ENCODE measurements around the gene DISC1. TPM values are rescaled to one million over a fixed set of nuclear protein-coding genes. Genes with fewer than 3 reads are reported as not detected.
A peak's percentile ranks its signal among the peaks of the same experiment; 100 is the strongest.

The DISC1 gene
- total and polyA plus RNA-seq, 2 donors (not counting 3 experiments of a cell fraction or from before 2014, with no cell fraction given), result 3.3 to 14.7 TPM

GRCh38 chr1:232046451-232047306, 420.1 kb downstream of the DISC1 start:
- no peaks in the 10 kb centered on the region for H3K36me3 ChIP-seq (ENCODE audit: control insufficient read depth in 2 of 2, extremely low read depth in 1 of 2, insufficient read depth in 2 of 2, low read length in 2 of 2)
- dilution Hi-C loops (cut with MboI; ENCODE audit: extremely low pct_ligation_motif_present, low sequenced_read_pairs) (no loop called here), intact Hi-C loops (cut with micrococcal nuclease) (no loop called here)
- DNase-seq (ENCODE audit: low read depth, low spot score) (peak; percentile 56), FAIRE-seq (no peak)
- no peaks in the 10 kb centered on the region for H3K9me3 ChIP-seq (replicated peaks; ENCODE audit: control insufficient read depth, insufficient read depth, low read length)
- ChIA-PET POLR2A (interaction anchor here (0.6 kb wide), 1 partner anchor 562 kb away, joined by 3 read pairs; no protein-coding TSS in a partner anchor), CTCF (interaction anchor here (0.6 kb wide), 1 partner anchor 581 kb away, joined by 3 read pairs; no protein-coding TSS in a partner anchor)
- TF ChIP-seq FOS (IDR thresholded peaks at IDR 0.05; ENCODE audit: borderline replicate concordance, insufficient read depth, low read length) (peak; percentile 14), MAX (IDR thresholded peaks at IDR 0.05; ENCODE audit: insufficient read depth, insufficient read length) (no peak), CTCF (IDR thresholded peaks at IDR 0.05; ENCODE audit: extremely low read depth in 1 of 2, insufficient read depth in 1 of 2, low read depth in 1 of 2, low read length in 2 of 2) (no peak), JUN (IDR thresholded peaks at IDR 0.05; ENCODE audit: borderline replicate concordance, insufficient read depth, insufficient read length, low read depth) (no peak)
- no TSS peak for BruUV-seq (replicated peaks)
- no peak overlapping the region for H3K4me3 ChIP-seq (replicated peaks in 1 of 3; ENCODE audit: insufficient read depth in 1 of 3, low read depth in 1 of 3, low read length in 3 of 3)
- no peaks in the 10 kb centered on the region for H3K4me1 ChIP-seq (ENCODE audit: control insufficient read depth, extremely low read depth, insufficient read depth, low read length)
- H3K9me1 ChIP-seq (replicated peaks; ENCODE audit: control insufficient read depth, extremely low read depth, insufficient read depth, low read length), result no peaks in the 10 kb centered on the region
- no peak overlapping the region for H3K4me2 ChIP-seq (ENCODE audit: insufficient read depth, low read length)
- H3K27ac ChIP-seq (ENCODE audit: insufficient read depth, low read depth, low read length), result no peak overlapping the region
- H4K20me1 ChIP-seq (replicated peaks; ENCODE audit: control insufficient read depth, extremely low read depth, insufficient read depth, low read length), result no peaks in the 10 kb centered on the region
- no peak overlapping the region for H2AFZ ChIP-seq (ENCODE audit: low read depth, low read length)
- no peak overlapping the region for H3K9ac ChIP-seq (replicated peaks; ENCODE audit: extremely low read depth, insufficient read depth, low read length)
- H3K27me3 ChIP-seq (ENCODE audit: control insufficient read depth in 2 of 2, insufficient read depth in 2 of 2, low read length in 2 of 2), result no peaks in the 10 kb centered on the region
- H3K79me2 ChIP-seq (ENCODE audit: control insufficient read depth, insufficient read depth, low read length), result no peaks in the 10 kb centered on the region
